GM13977 (cell line): ENCODE results near the gene RCE1.

ENCODE experiments used
- DNase-seq: peaks from one replicate; pipeline ENCODE4 v3.0.0; 2012; ENCODE audit warnings: low spot score
- CTCF ChIP-seq: IDR thresholded peaks from 2 replicates; pipeline ENCODE4 v1.5.1; 2012; ENCODE audit warnings: mild to moderate bottlenecking, control low read depth; ENCODE audit not compliant: insufficient read depth; ENCODE audit errors: extremely low read depth, missing control alignments
- in situ Hi-C: fragments of 300-500 bp; cut with MboI; formaldehyde crosslinking; loops from one replicate; pipeline ENCODE4 v1.12.0; 2022; ENCODE audit warnings: low sequenced_read_pairs, low pct_unique_long_range_greater_than_20kb, mixed read lengths, inconsistent platforms; ENCODE audit not compliant: unreplicated experiment

Gene RCE1

GRCh38 chr11:66877588-66878385 lies 34.5 kb downstream of the RCE1 start:
- TF ChIP-seq CTCF = no peak
- in situ Hi-C loops = no loop called here
- no peak for DNase-seq

- in situ Hi-C loops = no loop called here
- no peak for DNase-seq
- no peak for TF ChIP-seq CTCF
Measured at GRCh38 chr11:66878474-66878873, 35.2 kb downstream of the RCE1 start.

GRCh38 chr11:66879000-66879399 lies 35.8 kb downstream of the RCE1 start:
- in situ Hi-C loops = no loop called here
- no peak for TF ChIP-seq CTCF
- DNase-seq = no peak

GRCh38 chr11:66879583-66879982 lies 36.3 kb downstream of the RCE1 start:
- no peak for TF ChIP-seq CTCF
- DNase-seq = no peak
- in situ Hi-C loops = no loop called here

GRCh38 chr11:66879999-66880398 lies 36.8 kb downstream of the RCE1 start:
- DNase-seq = no peak
- no peak for TF ChIP-seq CTCF
- in situ Hi-C loops = no loop called here

GRCh38 chr11:66880496-66881450 lies 37.5 kb downstream of the RCE1 start:
- DNase-seq = no peak
- TF ChIP-seq CTCF = no peak
- in situ Hi-C loops = no loop called here
